ENCODE results near the gene CIDEA. TPM values are rescaled to one million over a fixed set of nuclear protein-coding genes. Genes with fewer than 3 reads are reported as not detected.
"Not testable (repeated sequence)": the region's sequence is repeated elsewhere in the genome, so short reads cannot be mapped to it uniquely, and the experiment has no call there.

The CIDEA gene
- total and polyA plus RNA-seq, 9 of the 15 experiments (the other 6 are each of a cell fraction or from before 2014, with no cell fraction given) = not detected

DNA sequence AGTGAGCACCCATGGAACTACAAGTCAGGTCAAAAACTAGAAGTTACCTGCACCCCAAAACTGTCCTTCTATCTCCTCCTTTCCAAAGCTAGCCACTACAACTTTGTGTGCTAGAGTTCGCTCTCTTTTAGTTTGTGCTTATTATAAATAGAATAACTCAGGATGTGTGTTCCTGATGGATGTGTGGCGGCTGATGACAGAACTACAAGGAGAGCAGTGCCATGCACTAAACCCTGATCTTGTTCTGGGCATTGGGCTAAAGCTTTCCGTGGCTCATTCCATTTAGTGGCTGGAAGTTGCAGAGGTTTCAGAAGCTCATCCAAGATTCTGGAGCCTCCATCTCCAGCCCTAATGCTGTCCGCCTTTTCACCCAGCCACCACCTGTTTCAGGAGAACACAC is 37.7 kb upstream of the CIDEA start:
- CTCF ChIA-PET (ENCODE audit: low intra/inter-chr PET ratio); H3K9me3 ChIP-seq (replicated peaks; ENCODE audit: control insufficient read depth, insufficient read depth, low read depth, low read length); DNase-seq (ENCODE audit: extremely low read depth in 1 of 4, low spot score in 3 of 4); BruUV-seq (replicated peaks); H3K4me1 ChIP-seq (replicated peaks in 1 of 2; ENCODE audit: control insufficient read depth in 2 of 2, insufficient read depth in 2 of 2, low read length in 2 of 2); intact Hi-C loops (cut with micrococcal nuclease); ATAC-seq; H4K20me1 ChIP-seq (replicated peaks; ENCODE audit: control insufficient read depth, insufficient read depth, low read length); H3K79me2 ChIP-seq (ENCODE audit: control insufficient read depth, insufficient read depth, low read length); H3K27me3 ChIP-seq (ENCODE audit: control insufficient read depth in 2 of 2, insufficient read depth in 2 of 2, low read length in 2 of 2); H3K9ac ChIP-seq (ENCODE audit: insufficient read depth in 1 of 2, low read depth in 2 of 2, low read length in 2 of 2); H3K4me3 ChIP-seq; H3K9me1 ChIP-seq (ENCODE audit: control insufficient read depth, insufficient read depth, low read length); H2AFZ ChIP-seq (ENCODE audit: low read depth, low read length); H3K36me3 ChIP-seq (ENCODE audit: control insufficient read depth, insufficient read depth, low read length); H3K27ac ChIP-seq (ENCODE audit: extremely low read depth, low read depth, low read length); H3K4me2 ChIP-seq (ENCODE audit: insufficient read depth, low read length); in situ Hi-C loops (cut with MboI); POLR2A ChIA-PET: not testable (repeated sequence)
- 33% methylated on average over 1 of the region's 4 CpGs for WGBS (ENCODE audit: insufficient coverage, low coverage, missing lambda C conversion rate)
- peak; percentile 19 for FAIRE-seq

DNA sequence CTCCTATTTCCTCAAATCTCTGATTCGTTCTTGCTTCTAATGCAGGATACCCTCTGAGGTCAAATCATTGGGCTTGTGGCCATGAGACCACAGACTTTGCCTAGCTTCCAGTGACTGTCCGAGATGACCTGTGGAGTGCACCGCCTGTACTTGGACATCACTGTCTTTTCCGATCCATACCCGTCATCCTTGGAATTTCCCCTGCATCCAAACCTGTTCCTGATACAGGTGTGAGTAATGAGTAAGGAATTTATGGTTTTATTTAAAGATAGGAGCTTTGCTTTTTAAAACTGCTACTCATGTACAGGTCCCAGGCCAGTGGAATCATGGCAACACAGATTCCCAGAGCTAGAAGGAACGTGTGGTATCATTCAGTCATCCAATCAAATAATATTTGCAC is 35.6 kb upstream of the CIDEA start:
- H3K4me3 ChIP-seq; POLR2A ChIA-PET; H2AFZ ChIP-seq (ENCODE audit: low read depth, low read length); H3K9me1 ChIP-seq (ENCODE audit: control insufficient read depth, insufficient read depth, low read length); CTCF ChIA-PET (ENCODE audit: low intra/inter-chr PET ratio); intact Hi-C loops (cut with micrococcal nuclease); H3K4me2 ChIP-seq (ENCODE audit: insufficient read depth, low read length); H3K9ac ChIP-seq (ENCODE audit: insufficient read depth in 1 of 2, low read depth in 2 of 2, low read length in 2 of 2); H3K9me3 ChIP-seq (replicated peaks; ENCODE audit: control insufficient read depth, insufficient read depth, low read depth, low read length); H3K36me3 ChIP-seq (ENCODE audit: control insufficient read depth, insufficient read depth, low read length); FAIRE-seq; in situ Hi-C loops (cut with MboI); H4K20me1 ChIP-seq (replicated peaks; ENCODE audit: control insufficient read depth, insufficient read depth, low read length); H3K4me1 ChIP-seq (replicated peaks in 1 of 2; ENCODE audit: control insufficient read depth in 2 of 2, insufficient read depth in 2 of 2, low read length in 2 of 2); H3K27ac ChIP-seq (ENCODE audit: extremely low read depth, low read depth, low read length); H3K79me2 ChIP-seq (ENCODE audit: control insufficient read depth, insufficient read depth, low read length); DNase-seq (ENCODE audit: extremely low read depth in 1 of 4, low spot score in 3 of 4); ATAC-seq; BruUV-seq (replicated peaks); H3K27me3 ChIP-seq (ENCODE audit: control insufficient read depth in 2 of 2, insufficient read depth in 2 of 2, low read length in 2 of 2): not testable (repeated sequence)
- 0% methylated on average over 4 of the region's 6 CpGs for WGBS (ENCODE audit: insufficient coverage, low coverage, missing lambda C conversion rate)

DNA sequence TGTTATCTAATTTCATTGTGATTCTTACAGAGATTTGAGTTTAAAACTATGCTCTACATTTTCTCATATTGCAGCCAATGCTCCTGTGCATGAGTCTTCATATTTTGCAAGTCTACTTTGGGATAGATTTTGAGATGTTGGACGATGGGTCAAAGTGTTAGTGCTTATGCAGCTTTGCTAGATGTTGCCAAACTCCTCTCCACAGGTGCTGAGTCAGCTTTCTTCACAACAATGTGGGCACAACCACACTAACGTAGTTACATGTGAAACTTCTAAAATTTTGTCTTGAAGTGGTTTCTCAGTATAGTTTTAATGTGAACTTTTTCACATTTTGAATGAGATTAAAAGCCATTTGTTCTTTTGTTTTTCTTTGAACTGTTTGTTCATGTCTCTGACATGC is 32.1 kb upstream of the CIDEA start:
- H3K9ac ChIP-seq (ENCODE audit: insufficient read depth in 1 of 2, low read depth in 2 of 2, low read length in 2 of 2); H3K4me2 ChIP-seq (ENCODE audit: insufficient read depth, low read length); DNase-seq (ENCODE audit: extremely low read depth in 1 of 4, low spot score in 3 of 4); BruUV-seq (replicated peaks); H3K27ac ChIP-seq (ENCODE audit: extremely low read depth, low read depth, low read length); H3K9me3 ChIP-seq (replicated peaks; ENCODE audit: control insufficient read depth, insufficient read depth, low read depth, low read length); H3K79me2 ChIP-seq (ENCODE audit: control insufficient read depth, insufficient read depth, low read length); H3K4me1 ChIP-seq (replicated peaks in 1 of 2; ENCODE audit: control insufficient read depth in 2 of 2, insufficient read depth in 2 of 2, low read length in 2 of 2); intact Hi-C loops (cut with micrococcal nuclease); ATAC-seq; H3K27me3 ChIP-seq (ENCODE audit: control insufficient read depth in 2 of 2, insufficient read depth in 2 of 2, low read length in 2 of 2); H3K4me3 ChIP-seq; H4K20me1 ChIP-seq (replicated peaks; ENCODE audit: control insufficient read depth, insufficient read depth, low read length); CTCF ChIA-PET (ENCODE audit: low intra/inter-chr PET ratio); H3K9me1 ChIP-seq (ENCODE audit: control insufficient read depth, insufficient read depth, low read length); H2AFZ ChIP-seq (ENCODE audit: low read depth, low read length); H3K36me3 ChIP-seq (ENCODE audit: control insufficient read depth, insufficient read depth, low read length); POLR2A ChIA-PET; in situ Hi-C loops (cut with MboI); FAIRE-seq: not testable (repeated sequence)
- 40% methylated on average over 1 of the region's 2 CpGs for WGBS (ENCODE audit: insufficient coverage, low coverage, missing lambda C conversion rate)

All from K562 (cell line).